Measurements from ENCODE around the gene TENM3. TPM values are rescaled to one million over a fixed set of nuclear protein-coding genes. Genes with fewer than 3 reads are reported as not detected.
A peak's percentile ranks its signal among the peaks of the same experiment; 100 is the strongest.

TENM3 gene
- total and polyA plus RNA-seq, 2 of the 8 experiments (the other 6 are each of a cell fraction or from before 2014, with no cell fraction given), result 36.9 to 69.3 TPM

- TF ChIP-seq CHD7 (IDR thresholded peaks at IDR 0.05; ENCODE audit: insufficient replicate concordance, low read length) (no peak), CREB1 (IDR thresholded peaks at IDR 0.05) (peak; percentile 15; the same call in 1 of the 2 replicates), KDM4A (IDR thresholded peaks at IDR 0.05; ENCODE audit: low read depth, low read length, severe bottlenecking) (peak; percentile 56), SUZ12 (IDR thresholded peaks at IDR 0.05; ENCODE audit: low read length) (no peak), RAD21 (IDR thresholded peaks at IDR 0.05 in 1 of 2, conservative IDR thresholded peaks at IDR 0.05 in 1 of 2; ENCODE audit: low read depth in 2 of 2, low read length in 2 of 2) (peak; percentile 91 to 93), E2F6 (IDR thresholded peaks at IDR 0.05) (peak; percentile 61), JUND (IDR thresholded peaks at IDR 0.05; ENCODE audit: low read length) (peak; percentile 22; the same call in 1 of the 2 replicates)
Observed at GRCh38 chr4:182806259-182807252, 563.4 kb downstream of the TENM3 start (continued).
